GM12873 (cell line): ENCODE data around the gene PPP1R14D.
A peak's percentile ranks its signal among the peaks of the same experiment; 100 is the strongest.

Experiments used
- TF ChIP-seq, protein P1 (sequence below): IDR thresholded peaks from 2 replicates; pipeline ENCODE4 v1.5.1; 2012; ENCODE audit warnings: low read depth, mild to moderate bottlenecking, moderate library complexity, low read length, control low read depth; ENCODE audit not compliant: insufficient read depth; ENCODE audit errors: missing control alignments

Gene PPP1R14D

DNA sequence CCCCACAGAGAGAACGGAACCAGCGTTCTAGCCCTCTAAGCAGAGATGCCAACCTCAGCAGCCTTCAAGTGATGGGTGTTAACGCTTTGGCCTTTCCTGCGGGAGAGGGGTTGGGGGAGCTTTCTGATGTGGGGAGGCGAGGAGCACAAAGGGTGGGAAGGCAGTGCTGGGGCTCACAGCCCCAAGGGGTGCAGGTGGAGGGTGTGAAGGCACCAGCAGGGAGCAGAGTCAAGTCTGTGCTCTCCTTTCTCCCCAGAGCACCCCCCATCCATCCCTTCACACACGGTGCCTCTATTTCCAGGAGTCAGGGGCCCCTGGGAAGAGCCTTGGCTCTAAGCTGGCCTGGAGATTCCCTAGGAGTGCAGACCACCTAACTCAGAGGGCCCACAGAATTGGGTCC, 54.6 kb downstream of the PPP1R14D start:
- TF ChIP-seq, protein P1, sequence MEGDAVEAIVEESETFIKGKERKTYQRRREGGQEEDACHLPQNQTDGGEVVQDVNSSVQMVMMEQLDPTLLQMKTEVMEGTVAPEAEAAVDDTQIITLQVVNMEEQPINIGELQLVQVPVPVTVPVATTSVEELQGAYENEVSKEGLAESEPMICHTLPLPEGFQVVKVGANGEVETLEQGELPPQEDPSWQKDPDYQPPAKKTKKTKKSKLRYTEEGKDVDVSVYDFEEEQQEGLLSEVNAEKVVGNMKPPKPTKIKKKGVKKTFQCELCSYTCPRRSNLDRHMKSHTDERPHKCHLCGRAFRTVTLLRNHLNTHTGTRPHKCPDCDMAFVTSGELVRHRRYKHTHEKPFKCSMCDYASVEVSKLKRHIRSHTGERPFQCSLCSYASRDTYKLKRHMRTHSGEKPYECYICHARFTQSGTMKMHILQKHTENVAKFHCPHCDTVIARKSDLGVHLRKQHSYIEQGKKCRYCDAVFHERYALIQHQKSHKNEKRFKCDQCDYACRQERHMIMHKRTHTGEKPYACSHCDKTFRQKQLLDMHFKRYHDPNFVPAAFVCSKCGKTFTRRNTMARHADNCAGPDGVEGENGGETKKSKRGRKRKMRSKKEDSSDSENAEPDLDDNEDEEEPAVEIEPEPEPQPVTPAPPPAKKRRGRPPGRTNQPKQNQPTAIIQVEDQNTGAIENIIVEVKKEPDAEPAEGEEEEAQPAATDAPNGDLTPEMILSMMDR: no peak

DNA sequence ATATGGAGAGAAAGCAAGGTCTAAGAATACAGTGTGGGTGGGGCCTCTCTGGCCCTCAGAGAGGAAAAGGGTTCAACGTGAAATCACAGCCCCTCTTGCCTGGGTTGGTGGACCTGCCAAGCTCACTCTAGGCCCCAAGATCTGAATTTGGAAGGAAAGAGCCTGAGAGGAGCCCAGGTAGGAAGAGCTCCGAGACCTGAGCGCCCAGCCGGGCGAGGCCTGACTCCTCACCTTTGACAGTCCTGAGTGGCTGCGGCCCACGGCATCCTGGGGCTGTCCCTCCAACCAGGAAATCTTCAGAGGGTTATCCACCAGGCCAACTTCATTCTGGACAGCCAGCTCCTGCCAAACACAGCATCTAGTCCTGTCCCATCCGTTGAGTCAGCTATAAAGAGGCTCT, 55.0 kb downstream of the PPP1R14D start:
- TF ChIP-seq, protein P1: no peak

DNA sequence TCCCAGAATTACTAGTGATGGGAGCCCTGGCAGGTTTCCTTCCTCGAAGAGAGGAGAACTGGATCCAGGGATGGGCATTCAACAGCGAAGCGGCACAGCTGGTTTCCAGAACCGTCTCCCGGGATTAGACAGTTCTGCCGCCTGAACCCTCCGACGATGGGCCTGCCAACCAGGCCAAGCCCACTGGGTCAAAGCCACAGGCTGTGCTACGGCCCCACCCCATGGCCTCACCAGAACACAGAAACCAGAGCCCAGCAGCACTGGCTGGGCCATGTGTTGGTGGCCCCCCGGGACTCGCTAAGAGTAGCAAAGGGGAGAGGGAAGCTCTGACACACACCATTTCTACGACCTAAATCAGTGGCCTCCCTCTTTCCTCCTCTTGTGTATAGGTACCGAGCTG, 56.5 kb downstream of the PPP1R14D start:
- TF ChIP-seq, protein P1: no peak

DNA sequence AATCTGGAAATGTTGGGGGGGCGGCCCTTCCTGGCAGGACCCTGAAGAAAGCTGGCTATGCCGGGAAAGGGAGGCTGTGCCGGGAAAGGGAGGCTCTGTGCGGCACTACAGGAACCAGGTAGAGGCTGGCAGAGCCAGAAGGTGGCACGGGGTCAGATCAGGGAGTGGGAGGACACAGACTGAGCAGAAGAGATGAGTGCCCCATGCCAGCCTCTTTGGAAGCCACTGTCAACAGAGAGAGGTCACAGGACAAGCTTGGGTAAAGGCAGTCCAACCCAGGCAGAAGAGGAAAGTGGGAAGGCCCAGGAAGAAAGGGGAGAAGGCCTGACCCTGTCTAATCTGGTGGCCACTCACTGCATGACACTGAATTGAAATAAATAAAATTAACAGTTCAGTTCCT, 57.3 kb downstream of the PPP1R14D start:
- TF ChIP-seq, protein P1: no peak

DNA sequence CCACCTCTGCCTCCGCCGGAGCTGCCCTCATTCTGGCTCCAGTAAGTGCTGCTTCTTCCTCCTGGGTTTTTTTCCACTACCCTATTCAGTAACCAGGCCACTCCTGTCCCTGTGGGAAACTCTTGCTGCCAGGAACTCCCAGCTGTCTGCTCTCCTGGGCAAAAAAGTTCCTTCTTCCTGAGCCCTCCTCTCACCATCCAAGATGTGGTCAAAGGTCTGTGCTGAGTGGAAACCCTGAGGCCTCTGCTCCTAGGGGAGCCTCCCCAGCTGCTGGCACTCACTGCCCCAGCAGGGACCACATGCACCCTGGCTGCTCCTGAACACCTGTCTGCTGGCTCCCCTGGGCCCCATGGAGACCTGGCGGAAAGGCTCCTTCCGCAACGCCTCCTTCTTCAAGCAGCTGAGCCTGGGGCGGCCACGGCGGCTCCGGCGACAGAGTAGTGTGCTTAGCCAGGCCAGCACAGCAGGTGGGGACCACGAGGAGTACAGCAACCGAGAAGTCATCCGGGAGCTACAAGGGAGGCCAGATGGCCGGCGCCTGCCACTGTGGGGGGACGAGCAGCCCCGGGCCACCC, 58.3 kb downstream of the PPP1R14D start:
- TF ChIP-seq, protein P1: no peak

DNA sequence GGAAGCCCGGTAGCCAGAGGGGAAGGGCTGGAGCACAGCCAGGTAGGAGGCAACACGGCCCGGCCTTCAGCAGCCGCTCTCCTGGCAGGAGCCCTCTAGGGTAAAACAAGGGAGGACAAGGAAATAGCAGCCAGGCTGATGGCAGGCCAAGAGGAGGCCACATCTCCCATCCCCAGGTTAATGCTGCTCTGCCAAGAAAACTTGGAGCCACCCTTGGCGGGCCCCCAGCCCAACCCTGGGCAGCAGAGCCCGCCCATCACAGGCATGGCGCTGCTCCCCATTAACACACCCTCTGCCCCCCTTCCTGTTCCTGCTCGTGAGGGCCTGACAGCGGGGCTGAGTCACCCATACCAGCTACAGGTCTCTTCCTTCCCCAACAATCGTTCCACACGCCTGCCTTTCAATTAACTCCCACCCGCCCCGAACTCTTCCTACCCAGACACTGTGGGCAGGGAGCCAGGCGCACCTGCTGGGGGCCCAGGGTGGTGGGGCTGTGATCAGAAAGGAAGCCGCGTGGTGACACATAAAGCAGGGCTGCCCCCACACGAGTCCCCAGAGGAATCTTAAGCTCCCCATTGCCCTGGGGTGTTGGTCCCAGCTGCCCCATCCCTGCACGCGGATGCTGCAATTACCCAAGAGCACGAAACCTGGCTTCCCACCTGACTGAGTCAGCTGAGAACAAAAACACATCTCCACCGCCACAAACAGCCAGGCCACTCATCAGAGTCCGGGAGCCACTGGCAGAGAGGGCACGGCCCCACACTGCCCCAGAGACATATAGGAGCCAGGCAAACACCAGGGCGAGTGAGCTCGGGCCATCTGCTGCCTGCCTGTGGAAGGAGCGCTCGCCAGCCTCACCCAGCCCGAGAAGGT, 59.0 kb downstream of the PPP1R14D start, which contains the start of gene C15orf62:
TSS of gene C15orf62 (plus strand) at position 707 of the 873 bp plus-strand sequence. CDS start 516 bp downstream, outside the sequence.
- TF ChIP-seq, protein P1: no peak

DNA sequence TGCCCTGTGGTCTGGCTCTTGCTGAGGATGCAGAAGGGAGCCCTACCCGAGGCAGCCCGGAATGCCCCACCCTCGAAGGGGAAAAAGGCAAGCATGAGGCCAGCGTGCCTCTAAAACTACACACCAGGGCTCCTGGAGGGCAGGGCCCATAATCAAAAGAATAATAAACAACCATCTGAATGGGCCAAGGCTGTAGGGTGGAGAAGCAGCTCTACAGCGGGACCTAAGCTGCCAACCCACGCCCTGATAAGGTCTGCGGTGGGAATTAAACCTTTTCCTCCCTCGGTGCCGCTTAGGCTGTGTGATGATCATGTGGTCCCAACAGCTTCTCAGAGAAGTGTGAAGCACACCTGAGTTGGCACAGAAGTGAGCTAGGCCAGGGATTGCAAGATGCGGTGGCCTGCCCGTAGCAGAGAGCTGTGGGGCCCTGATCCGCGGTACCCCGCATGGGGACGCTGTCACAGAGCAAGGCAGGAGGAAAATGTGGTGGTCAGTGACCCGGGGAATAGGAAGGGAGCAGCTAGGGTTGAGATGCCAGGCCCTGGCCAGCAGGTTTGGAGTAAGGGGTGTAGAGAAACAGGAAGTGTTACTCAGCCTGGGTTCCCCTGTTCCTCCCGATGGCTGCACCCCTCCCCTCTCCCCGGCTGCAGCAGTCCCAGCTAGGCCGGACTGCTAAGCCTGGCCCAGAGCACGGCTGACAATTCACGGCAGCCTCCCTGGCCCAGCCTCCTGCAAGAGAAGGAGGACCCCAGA, 59.8 kb downstream of the PPP1R14D start:
- TF ChIP-seq, protein P1: peak; percentile 36
